T47D (cell line): ENCODE measurements around the gene KREMEN1.

Experiments used
- DNase-seq, 2 experiments: peaks; one replicate each; pipeline versions ENCODE4 v3.0.0 to v3.0.0-alpha.2; 2011 to 2012; ENCODE audit warnings: low read depth in 1 of 2, low spot score in 1 of 2
- JUND ChIP-seq: IDR thresholded peaks from 2 replicates; pipeline ENCODE4 v1.6.1; 2012; ENCODE audit warnings: low read depth
- in situ Hi-C: cut with HindIII; loops from 2 replicates; pipeline ENCODE4 v1.10.0; 2016; ENCODE audit warnings: low sequenced_read_pairs, low pct_unique_long_range_greater_than_20kb

KREMEN1 gene

DNA sequence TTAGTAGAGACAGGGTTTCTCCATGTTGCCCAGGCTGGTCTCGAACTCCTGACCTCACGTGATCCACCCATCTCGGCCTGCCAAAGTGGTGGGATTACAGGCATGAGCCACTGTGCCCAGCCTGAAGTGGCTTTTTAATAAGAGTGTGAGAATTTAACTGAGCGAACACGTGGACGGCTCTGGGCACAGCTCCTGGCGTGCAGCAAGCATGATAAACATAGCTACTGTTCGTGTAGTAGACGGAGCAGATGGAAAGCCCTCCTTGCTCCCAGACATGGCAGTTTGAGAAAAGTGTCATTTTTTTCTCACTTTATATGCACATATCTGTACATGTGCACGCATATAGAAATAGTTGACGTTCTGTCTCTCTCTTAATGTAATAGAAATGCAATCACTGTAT, 139.9 kb downstream of the KREMEN1 start:
- DNase-seq = no peak
- in situ Hi-C loops = no loop called here
- TF ChIP-seq JUND = no peak

GRCh38 chr22:29213493-29213892, 140.7 kb downstream of the KREMEN1 start:
- DNase-seq = no peak
- TF ChIP-seq JUND = no peak
- in situ Hi-C loops = no loop called here

DNA sequence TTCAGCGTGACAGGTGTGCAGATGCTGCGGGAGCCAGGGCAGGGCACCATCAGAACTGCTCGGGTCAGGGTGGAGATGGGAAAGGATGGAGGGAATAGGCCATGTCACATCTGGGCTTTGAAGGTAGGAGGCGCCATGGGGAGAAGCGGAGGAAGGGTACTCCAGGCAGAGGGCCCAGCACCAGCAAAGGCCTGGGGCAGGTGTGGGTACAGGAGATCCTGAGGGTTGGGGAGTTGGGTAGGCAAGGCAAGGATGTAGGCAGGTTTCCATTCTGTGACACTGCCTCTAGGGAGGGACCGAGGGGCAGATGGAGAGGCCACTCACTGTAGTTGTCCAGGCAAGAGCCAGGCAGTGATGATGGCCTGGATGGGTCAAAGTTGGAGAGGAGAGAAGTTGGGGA, 141.4 kb downstream of the KREMEN1 start:
- no peak for TF ChIP-seq JUND
- no peak for DNase-seq
- in situ Hi-C loops = no loop called here

DNA sequence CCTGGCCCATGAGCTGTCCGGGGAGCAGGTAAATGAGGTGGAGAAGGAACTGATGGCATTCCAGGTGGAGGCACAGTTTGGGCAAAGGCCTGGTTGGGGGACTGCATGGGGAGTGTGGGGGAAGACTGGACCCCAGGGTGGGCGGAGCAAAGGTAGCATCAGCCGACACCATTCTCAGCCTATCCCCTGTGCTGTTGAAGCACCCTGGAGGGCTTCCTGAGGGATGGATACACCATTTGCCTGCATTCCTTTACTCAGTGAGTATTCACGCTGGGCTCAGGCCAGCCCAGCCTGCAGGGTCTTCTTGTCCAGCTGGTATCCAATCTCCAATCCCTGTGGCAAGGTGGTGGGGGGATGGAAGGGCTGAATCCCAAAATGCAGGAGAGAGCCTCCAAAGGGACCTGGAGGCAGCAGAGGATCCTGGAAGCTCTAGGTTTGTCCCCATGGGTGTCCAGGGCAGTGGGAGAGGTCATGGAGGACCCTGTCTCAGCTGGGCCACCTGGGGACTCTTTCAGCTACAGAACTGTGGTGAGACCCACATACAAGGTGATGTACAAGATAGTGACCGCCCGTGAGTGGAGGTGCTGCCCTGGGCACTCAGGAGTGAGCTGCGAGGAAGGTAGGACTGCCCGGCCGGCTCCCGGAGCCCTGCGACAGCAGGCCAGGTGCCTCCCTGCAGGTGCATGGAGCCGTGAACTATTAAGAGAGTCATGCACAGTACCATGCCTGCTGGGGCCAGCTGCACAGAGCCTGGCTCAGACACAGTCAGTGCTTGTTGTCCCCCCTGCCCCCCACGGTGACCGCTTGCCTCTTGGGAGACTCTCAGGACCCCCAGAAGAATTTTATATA, 142.4 kb downstream of the KREMEN1 start:
- in situ Hi-C loops = no loop called here
- no peak for DNase-seq
- TF ChIP-seq JUND = no peak

DNA sequence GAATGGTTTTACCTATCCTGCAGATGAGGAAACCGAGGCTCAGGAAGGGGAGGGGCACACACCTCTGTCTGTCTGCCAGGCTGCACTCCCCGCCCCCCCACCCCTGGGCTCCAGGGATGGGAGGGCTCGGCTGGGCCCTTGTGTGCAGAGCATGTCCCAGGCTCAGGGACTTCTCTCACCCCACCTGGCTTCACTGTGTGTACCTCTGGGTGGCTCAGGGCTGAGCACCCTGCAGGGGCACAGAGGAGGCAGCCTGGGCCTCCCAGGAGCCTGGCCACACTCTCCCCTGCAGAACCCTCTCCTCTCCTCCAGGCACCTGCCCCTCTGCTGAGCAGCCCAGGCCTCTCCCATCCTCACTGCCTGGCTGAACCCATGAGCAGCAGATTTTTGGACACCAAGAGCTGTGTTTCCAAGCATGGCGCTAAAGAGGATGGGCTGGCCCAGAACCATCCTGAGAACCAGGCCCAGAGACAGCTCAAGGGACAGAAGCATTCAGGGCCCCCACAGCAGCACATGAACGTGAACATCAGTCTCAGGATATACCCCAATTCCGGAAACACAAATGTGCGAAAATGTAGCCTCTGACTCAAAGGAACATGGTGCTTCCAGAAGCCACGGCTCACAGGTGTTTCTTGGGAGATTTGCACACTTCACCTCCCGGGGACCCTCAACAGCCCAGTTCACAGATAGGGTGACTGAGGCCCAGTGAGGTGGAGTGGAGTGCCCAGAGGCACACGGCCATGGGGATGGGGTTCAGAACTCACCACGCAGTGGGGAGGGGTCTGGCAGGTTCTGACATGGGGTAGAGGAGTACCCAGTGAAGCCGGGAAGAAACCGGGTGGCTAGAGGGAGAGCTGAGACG, 143.4 kb downstream of the KREMEN1 start:
- in situ Hi-C loops = no loop called here
- DNase-seq = no peak
- TF ChIP-seq JUND = no peak

GRCh38 chr22:29216873-29217666, 144.2 kb downstream of the KREMEN1 start:
- DNase-seq = peak in 1 of 2 experiments; percentile 37

More at GRCh38 chr22:29216873-29217666, 144.2 kb downstream of the KREMEN1 start:
- in situ Hi-C loops = no loop called here
- no peak for TF ChIP-seq JUND
